ENCODE results near the gene TMEM208. TPM values are rescaled to one million over a fixed set of nuclear protein-coding genes. Genes with fewer than 3 reads are reported as not detected.

TMEM208 gene
- total RNA-seq, 4 donors from 2014 or later: 14.7 to 35.8 (median 29.2) TPM

DNA sequence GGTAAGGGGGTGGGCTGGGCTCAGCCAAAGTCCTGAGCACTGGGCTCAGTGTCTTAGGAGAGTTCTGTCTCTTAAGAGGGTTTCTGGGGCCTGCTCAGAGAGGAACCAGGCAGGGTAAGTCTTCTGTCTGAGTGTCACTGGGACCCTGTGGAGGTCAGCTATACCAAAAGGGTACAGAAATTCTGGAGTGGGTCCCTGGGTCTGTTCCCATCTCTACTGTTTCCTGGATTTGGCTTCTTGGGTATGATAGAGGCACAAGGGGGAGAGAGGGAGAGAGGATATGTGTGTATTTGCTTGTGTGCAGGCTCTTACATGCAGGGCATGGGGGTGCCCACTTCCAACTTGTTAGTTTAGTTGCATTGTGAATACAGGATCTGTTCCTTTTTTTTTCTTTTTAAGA, 33.4 kb upstream of the TMEM208 start:
- H3K27me3 ChIP-seq: no peaks in the 10 kb centered on the region
- in situ Hi-C loops (cut with MboI; ENCODE audit: low sequenced_read_pairs in 4 of 4): no loop called here
- H3K27ac ChIP-seq: peak overlapping the region in 1 of 4 donors; percentile 88
- peak overlapping the region in 3 of 4 donors; percentile 92 to 95 (median 93) for H3K4me3 ChIP-seq
- peaks cover 3 to 42% of the 10 kb centered on the region in 2 donors for H3K36me3 ChIP-seq
- ATAC-seq (no peak), DNase-seq (no peak)
- H3K4me1 ChIP-seq: peaks cover 22 to 38% of the 10 kb centered on the region in 2 donors
- H3K9me3 ChIP-seq: no peaks in the 10 kb centered on the region
- TF ChIP-seq, protein P1, sequence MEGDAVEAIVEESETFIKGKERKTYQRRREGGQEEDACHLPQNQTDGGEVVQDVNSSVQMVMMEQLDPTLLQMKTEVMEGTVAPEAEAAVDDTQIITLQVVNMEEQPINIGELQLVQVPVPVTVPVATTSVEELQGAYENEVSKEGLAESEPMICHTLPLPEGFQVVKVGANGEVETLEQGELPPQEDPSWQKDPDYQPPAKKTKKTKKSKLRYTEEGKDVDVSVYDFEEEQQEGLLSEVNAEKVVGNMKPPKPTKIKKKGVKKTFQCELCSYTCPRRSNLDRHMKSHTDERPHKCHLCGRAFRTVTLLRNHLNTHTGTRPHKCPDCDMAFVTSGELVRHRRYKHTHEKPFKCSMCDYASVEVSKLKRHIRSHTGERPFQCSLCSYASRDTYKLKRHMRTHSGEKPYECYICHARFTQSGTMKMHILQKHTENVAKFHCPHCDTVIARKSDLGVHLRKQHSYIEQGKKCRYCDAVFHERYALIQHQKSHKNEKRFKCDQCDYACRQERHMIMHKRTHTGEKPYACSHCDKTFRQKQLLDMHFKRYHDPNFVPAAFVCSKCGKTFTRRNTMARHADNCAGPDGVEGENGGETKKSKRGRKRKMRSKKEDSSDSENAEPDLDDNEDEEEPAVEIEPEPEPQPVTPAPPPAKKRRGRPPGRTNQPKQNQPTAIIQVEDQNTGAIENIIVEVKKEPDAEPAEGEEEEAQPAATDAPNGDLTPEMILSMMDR (IDR thresholded peaks at IDR 0.05 in 4 of 5, conservative IDR thresholded peaks at IDR 0.05 in 1 of 5): no peak
- no peak for TF ChIP-seq POLR2A (IDR thresholded peaks at IDR 0.05)
- intact Hi-C loops (cut with DNase I; ENCODE audit: low total_unique reads): no loop called here

DNA sequence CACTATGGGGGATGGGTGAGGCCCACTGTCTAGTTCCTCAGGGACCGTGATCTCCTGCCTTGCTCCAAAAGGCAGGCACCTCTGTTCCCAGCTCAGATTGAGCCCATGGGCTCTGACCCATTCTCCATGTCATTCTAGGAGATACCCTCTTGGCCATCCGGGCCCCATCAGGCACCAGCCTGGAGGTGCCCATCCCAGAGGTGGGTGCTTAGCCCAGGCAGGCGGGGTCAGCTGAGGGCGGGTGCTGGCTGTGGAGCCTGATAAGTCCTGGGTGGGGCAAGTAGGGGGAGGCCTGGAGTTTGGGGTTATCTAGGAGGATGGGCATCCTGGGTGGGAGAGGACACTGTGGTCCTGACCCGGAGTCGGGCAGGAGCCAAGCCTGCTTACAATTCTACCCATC, 32.7 kb upstream of the TMEM208 start:
- no peak overlapping the region for H3K4me3 ChIP-seq
- peaks cover 3 to 42% of the 10 kb centered on the region in 2 donors for H3K36me3 ChIP-seq
- peaks cover 22 to 39% of the 10 kb centered on the region in 2 donors for H3K4me1 ChIP-seq
- no peak for ATAC-seq
- in situ Hi-C loops (cut with MboI; ENCODE audit: low sequenced_read_pairs in 4 of 4): no loop called here
- H3K9me3 ChIP-seq: no peaks in the 10 kb centered on the region
- no peak overlapping the region for H3K27ac ChIP-seq
- DNase-seq: no peak
- intact Hi-C loops (cut with DNase I; ENCODE audit: low total_unique reads): no loop called here
- TF ChIP-seq, protein P1 (IDR thresholded peaks at IDR 0.05 in 4 of 5, conservative IDR thresholded peaks at IDR 0.05 in 1 of 5): no peak
- no peak for TF ChIP-seq POLR2A (IDR thresholded peaks at IDR 0.05)
- H3K27me3 ChIP-seq: no peaks in the 10 kb centered on the region

DNA sequence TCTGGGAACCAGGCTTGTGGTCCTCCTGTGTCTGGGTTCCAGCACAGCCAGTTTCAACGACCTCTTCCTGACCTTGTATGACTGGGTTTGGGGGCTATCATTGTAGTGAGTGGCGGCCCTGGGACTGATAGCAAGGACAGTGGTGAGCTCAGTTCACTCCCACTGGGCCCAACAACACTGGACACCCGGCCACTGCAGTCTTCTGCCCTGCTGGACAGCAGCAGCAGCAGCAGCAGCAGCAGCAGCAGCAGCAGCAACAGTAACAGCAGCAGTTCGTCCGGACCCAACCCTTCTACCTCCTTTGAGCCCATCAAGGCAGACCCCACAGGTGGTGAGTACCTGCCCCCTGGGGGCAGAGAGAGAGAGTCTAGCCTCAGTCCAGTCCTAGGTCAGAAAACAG, 31.3 kb upstream of the TMEM208 start:
- Histone ChIP-seq H3K27me3 (no peaks in the 10 kb centered on the region), H3K9me3 (no peaks in the 10 kb centered on the region), H3K4me1 (peaks cover 22 to 36% of the 10 kb centered on the region in 2 donors), H3K4me3 (no peak overlapping the region), H3K36me3 (peaks cover 3 to 42% of the 10 kb centered on the region in 2 donors), H3K27ac (no peak overlapping the region)
- intact Hi-C loops (cut with DNase I; ENCODE audit: low total_unique reads): no loop called here
- TF ChIP-seq, protein P1 (IDR thresholded peaks at IDR 0.05 in 4 of 5, conservative IDR thresholded peaks at IDR 0.05 in 1 of 5): no peak
- no peak for TF ChIP-seq POLR2A (IDR thresholded peaks at IDR 0.05)
- in situ Hi-C loops (cut with MboI; ENCODE audit: low sequenced_read_pairs in 4 of 4): no loop called here
- ATAC-seq (no peak), DNase-seq (no peak)

DNA sequence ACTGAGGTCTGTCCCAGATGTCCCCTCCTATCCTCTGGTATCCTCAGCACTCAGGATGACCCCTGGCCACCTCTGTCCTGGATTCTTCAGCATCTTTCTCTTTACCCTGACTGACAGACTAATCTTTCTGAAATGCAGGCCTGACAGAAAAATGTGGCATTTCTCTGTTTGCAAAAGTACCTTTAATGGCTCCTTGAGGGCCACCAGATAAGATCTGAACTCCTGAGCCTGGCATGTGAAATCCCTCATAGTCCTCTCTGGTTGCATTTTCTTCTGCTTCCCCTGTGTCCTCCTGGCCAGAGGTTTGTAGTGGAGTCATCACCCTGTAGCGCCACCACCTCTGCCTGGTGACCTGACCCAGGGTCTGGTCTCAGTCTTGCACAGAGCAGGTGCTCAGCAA, 30.0 kb upstream of the TMEM208 start:
- Histone ChIP-seq H3K36me3 (peaks cover 3 to 46% of the 10 kb centered on the region in 2 donors), H3K27me3 (no peaks in the 10 kb centered on the region), H3K9me3 (no peaks in the 10 kb centered on the region), H3K4me1 (peaks cover 15 to 27% of the 10 kb centered on the region in 2 donors), H3K27ac (no peak overlapping the region), H3K4me3 (no peak overlapping the region)
- no peak for ATAC-seq
- TF ChIP-seq, protein P1 (IDR thresholded peaks at IDR 0.05 in 4 of 5, conservative IDR thresholded peaks at IDR 0.05 in 1 of 5): no peak
- no peak for TF ChIP-seq POLR2A (IDR thresholded peaks at IDR 0.05)
- intact Hi-C loops (cut with DNase I; ENCODE audit: low total_unique reads) (no loop called here), in situ Hi-C loops (cut with MboI; ENCODE audit: low sequenced_read_pairs in 4 of 4) (no loop called here)
- no peak for DNase-seq

DNA sequence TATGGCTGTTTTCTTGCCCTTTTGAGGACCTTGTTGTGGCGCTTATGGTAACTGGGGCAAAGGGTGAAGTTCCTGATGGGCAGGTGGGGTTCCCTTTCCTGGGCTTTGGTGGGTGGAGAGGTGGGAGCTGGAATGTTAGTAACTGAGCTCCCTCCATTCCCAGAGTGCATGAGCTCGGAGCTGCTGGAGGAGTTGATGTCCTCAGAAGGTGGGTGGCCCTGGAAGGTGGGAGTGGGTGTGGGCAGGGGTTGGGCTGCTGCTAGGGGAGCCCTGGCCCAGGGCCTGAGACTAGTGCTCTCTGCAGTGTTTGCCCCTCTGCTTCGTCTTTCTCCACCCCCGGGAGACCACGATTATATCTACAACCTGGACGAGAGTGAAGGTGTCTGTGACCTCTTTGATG, 29.2 kb upstream of the TMEM208 start:
- DNase-seq: no peak
- in situ Hi-C loops (cut with MboI; ENCODE audit: low sequenced_read_pairs in 4 of 4) (no loop called here), intact Hi-C loops (cut with DNase I; ENCODE audit: low total_unique reads) (no loop called here)
- no peak overlapping the region for H3K4me3 ChIP-seq
- H3K27me3 ChIP-seq: no peaks in the 10 kb centered on the region
- peaks cover 13 to 24% of the 10 kb centered on the region in 2 donors for H3K4me1 ChIP-seq
- H3K36me3 ChIP-seq: peaks cover 3 to 54% of the 10 kb centered on the region in 2 donors
- TF ChIP-seq, protein P1 (IDR thresholded peaks at IDR 0.05 in 4 of 5, conservative IDR thresholded peaks at IDR 0.05 in 1 of 5): no peak
- no peak for TF ChIP-seq POLR2A (IDR thresholded peaks at IDR 0.05)
- H3K9me3 ChIP-seq: no peaks in the 10 kb centered on the region
- no peak for ATAC-seq
- no peak overlapping the region for H3K27ac ChIP-seq

Measured in gastrocnemius medialis (tissue), 4 donors.